GDM1 (cell line): ENCODE data around the gene ATF3.
A peak's percentile ranks its signal among the peaks of the same experiment; 100 is the strongest.
"Not testable (repeated sequence)": the region's sequence is repeated elsewhere in the genome, so short reads cannot be mapped to it uniquely, and the experiment has no call there.

Experiments used
- DNase-seq: peaks from one replicate; lab custom pipeline; 2025; lab: John Stamatoyannopoulos, UW

ATF3 gene

GRCh38 chr1:212628046-212628445 lies 19.5 kb downstream of the ATF3 start:
- no peak for DNase-seq

- no peak for DNase-seq
Observed at GRCh38 chr1:212628813-212629415, 20.4 kb downstream of the ATF3 start.

- DNase-seq, result no peak
Observed at GRCh38 chr1:212629450-212630157, 21.0 kb downstream of the ATF3 start.

GRCh38 chr1:212630158-212630900 lies 21.8 kb downstream of the ATF3 start:
- peak; percentile 70 for DNase-seq

DNA sequence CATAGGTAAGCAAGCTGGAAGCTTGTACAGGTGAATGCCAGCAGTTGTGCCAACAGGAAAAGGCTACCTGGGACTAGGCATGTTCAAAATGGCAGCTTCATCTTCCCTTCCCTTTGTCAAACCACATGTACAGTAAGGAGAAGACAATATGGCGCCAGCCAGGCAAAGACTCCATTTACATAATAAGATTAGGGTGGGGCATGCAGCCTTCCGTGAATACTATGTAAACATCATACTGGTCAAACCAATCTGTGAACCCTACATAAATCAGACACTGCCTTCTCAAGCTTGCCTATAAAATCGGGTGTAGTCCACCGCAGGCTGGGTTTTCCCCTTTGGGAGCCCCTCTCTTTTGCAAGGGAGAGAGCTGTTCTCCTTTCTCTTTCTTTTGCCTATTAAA lies 24.6 kb downstream of the ATF3 start:
- no peak for DNase-seq

DNA sequence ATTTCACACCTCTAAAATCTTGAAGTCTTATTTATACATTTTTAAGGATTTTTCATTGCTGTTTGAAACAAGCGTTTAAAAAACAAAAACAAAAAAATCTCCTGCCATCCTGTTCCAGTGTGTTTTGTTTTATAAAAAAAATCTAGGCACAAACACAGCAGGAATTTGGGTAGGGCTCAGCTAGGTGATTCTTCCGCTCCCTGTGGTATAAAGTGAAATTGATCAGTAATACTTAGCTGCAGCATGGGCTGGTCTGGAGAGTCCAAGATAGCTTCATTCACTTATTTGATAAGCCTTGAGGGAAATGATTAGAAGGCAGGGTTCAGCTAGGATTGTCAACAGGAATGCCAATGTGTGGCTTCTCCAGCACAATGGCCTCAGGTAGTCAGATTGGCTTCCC lies 25.7 kb downstream of the ATF3 start:
- no peak for DNase-seq

DNA sequence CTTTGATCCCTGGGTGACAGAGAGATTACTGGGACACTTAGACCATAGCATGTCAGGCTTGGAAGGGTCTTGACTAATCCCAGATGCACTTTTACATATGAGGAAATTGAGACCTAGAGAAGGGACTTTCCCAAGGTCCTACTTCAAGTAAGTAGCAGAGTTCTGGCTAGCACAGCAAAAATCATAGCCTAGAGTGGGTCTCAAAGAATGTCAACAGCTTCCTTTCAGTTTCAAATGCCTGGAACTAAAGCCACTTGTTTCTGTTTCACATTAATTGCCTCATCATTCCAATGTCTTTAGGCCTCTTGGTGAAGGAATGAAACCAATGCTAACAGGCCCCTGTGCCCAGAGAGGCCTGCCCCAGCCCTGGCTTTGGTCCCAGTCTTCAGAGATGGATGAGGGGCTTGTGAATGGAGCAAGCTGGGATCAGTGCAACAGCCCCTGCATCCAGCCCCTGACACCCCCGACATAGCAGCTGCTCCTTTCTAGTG lies 26.6 kb downstream of the ATF3 start:
- no peak for DNase-seq

GRCh38 chr1:212637902-212638301 lies 29.3 kb downstream of the ATF3 start:
- DNase-seq, result no peak

- DNase-seq, result no peak
Observed at GRCh38 chr1:212638492-212639151, 30.1 kb downstream of the ATF3 start.

DNA sequence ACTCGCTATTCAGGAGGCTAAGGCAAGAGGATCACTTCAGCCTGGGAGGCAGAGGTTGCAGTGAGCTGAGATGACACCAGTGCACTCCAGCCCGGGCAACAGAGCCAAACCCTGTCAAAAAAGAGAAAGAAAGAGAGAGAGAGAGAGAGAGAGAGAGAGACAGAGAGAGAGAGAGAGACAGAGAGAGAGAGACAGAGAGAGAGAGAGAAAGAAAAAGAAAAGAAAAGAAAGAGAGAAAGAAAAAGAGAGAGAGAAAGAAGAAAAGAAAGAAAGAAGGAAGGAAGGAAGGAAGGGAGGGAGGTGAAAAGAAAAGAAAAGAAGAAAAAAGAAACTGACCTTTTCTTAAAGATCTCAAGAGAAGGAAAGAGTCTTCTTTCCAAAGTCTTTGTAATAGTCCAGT lies 31.0 kb downstream of the ATF3 start:
- DNase-seq, result not testable (repeated sequence)

DNA sequence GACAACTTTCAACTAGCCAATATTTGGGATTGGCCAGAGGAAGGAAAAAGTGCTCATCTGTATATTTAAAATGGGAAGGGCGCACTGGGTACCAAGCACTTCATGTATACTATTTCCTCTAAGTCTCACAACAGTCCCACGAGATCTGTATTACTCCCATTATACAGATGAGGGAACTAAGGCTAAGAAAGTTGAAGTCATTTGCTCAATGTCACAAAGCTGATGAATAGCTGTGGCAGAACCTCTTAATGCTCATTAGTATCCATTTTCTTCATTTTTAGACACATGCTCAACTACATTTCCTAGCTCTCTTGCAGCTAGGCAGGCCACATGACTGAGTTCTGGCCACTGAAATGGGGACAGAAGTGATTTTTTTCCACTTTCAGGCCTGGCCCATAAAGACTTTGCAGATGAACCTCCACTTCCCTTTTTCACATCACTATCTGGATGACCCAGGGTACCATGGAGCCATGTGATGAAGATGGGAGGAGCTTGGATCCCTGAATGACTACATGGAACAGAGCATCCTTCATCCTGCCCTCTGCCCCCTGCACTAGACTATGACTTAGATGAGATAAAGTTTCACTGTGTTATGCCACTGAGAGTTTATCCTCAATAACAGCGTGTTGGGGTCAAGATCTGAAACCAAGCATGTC lies 31.8 kb downstream of the ATF3 start:
- DNase-seq, result no peak

DNA sequence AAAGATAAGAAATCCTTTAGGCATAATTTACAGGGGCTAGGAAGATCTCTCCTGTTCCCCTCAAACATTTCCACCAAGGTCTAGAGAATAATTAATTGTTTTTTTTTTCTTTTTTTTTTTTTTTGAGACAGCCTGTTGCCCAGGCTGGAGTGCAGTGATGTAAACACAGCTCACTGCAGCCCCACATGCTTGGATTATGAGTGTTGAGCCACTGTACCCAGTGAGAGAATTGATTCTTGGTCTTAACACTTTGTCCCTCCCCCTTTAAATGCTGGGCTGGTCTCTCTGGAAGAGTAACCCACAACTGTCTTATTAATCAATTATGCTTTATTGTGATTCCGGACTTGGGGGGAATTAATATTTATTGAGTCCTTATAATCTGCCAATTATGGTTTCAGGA lies 33.4 kb downstream of the ATF3 start:
- no peak for DNase-seq

DNA sequence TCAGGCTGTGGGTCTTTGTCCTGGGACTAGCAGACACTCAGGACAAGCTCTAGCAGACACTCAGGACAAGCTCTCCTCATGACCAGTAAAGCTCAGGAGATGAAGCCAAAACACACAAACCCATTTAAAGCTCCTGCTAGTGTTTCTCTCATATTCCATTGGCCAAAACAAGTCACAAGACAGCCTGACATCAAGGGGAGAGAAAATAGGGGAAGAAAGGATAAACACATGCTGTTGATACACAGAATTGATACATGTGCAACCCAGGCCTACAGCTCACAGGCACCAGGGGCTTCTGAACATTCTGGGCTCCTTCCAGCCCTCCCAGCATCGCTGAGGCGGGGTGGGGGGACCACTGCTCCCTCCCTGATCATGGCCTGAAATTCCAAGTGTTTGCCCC lies 35.3 kb downstream of the ATF3 start:
- DNase-seq, result no peak

- DNase-seq, result no peak
Observed at GRCh38 chr1:212644866-212645545, 36.4 kb downstream of the ATF3 start.

DNA sequence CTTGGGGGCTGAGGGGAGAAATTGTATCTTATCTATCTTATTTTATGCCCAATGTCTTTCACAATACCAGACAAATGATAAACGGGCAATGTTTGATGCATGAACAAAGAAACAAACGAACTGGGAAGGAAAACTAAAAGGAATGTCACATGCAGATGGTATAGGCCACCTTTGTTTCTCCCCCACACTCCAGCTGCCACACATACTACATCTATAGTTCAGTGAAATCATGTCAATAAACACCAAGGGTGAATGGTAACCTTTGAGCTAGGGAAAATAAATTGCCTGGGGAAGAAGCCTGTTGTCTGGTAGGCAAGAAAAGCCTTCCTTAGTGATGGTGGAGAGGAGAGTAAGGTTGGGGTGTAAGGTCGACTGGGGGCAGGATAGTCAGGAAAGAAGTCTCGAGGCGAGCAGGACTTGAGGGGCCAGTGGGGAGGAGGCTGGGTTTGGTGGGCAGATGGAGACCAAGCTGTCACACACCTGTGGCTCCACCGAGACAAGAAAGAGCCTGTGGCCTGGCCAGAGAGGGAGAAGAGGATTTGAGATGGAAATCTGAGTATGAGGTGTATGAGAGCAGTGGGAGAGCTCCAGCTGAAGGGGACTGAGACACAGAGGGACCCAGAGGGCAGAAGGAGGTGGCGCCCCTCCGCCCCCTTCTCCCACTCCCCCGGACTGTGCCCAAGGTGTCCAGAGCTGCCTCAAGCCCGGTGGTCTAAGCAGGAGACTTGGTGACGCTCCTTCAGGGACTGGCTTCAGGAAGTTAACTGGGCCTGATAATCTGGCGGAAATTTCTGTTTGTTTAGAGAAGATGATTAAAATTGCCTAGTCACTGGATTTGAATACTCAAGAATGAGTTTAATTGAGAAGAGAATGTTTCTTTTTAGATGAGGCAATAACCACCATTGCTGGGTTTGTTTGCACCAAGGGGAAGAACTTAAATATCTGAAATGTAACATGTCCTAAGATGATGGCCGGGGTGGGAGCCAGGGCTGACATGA lies 37.3 kb downstream of the ATF3 start:
- DNase-seq, result no peak

DNA sequence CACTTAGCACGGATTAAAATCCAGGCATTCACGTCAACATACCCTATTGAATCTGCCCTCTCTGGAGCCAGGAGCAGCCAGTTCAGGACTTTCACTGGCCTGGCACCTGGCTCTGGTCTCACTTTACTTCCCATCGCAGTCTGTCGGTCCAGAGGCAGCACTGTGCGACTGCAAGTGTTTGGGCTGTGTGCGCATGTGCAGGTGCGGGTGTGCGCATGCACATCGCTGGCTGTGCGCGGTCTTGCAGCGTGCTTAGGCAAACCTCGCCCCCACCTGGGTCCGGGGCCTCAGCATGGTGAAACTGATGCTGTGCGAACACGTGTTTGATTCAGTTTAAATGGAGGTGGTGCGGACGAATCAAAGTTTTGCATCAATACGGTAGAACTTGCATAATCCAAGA lies 38.0 kb downstream of the ATF3 start:
- no peak for DNase-seq

GRCh38 chr1:212647004-212647403 lies 38.4 kb downstream of the ATF3 start:
- DNase-seq, result no peak

- no peak for DNase-seq
Observed at GRCh38 chr1:212648431-212648830, 39.9 kb downstream of the ATF3 start.

- DNase-seq, result no peak
Observed at GRCh38 chr1:212649020-212649419, 40.5 kb downstream of the ATF3 start.

DNA sequence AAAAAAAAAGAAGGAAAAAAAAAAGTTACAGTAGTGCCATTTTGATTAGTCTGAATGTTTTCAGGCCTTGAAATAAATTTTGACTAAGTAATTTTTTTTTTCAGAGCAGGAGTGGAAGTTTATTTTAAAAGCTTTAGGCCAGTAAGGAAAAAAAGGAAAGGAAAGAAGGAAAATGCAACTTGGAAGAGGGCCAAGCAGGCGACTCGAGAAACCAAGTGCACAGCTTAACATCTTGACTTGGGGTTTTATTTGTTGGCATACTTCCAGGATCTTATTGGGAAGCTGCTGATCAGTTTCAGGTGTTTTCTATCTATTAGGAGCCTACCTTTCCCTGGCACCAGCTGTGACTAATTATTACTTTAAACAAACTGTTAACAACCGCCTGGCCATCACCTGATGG lies 41.7 kb downstream of the ATF3 start:
- no peak for DNase-seq
